Activated T-cell treated with anti-CD3 and anti-CD28 coated beads, Interleukin-2, amount 50 U/mL, for 24 hours (primary cell): Measurements from ENCODE around the gene CMC2.

ENCODE experiments used
- DNase-seq: peaks from one replicate; pipeline ENCODE4 v3.0.0-alpha.2; 2020
- H3K27ac Mint-ChIP-seq: 2 replicates; pipeline ENCODE4 v1.8.0; 2020; ENCODE audit warnings: mild to moderate bottlenecking, mixed read lengths
- H3K27me3 Mint-ChIP-seq: 2 replicates; pipeline ENCODE4 v1.8.0; 2020; ENCODE audit warnings: mixed read lengths
- H3K36me3 Mint-ChIP-seq: 2 replicates; pipeline ENCODE4 v1.8.0; 2020; ENCODE audit warnings: low read depth, mixed read lengths
- H3K4me1 Mint-ChIP-seq: 2 replicates; pipeline ENCODE4 v1.8.0; 2020; ENCODE audit warnings: low read depth, mixed read lengths
- H3K4me3 Mint-ChIP-seq: 2 replicates; pipeline ENCODE4 v1.8.0; 2020; ENCODE audit warnings: mild to moderate bottlenecking, moderate library complexity, mixed read lengths
- H3K9me3 Mint-ChIP-seq: 2 replicates; pipeline ENCODE4 v1.8.0; 2020; ENCODE audit warnings: mixed read lengths

The CMC2 gene

DNA sequence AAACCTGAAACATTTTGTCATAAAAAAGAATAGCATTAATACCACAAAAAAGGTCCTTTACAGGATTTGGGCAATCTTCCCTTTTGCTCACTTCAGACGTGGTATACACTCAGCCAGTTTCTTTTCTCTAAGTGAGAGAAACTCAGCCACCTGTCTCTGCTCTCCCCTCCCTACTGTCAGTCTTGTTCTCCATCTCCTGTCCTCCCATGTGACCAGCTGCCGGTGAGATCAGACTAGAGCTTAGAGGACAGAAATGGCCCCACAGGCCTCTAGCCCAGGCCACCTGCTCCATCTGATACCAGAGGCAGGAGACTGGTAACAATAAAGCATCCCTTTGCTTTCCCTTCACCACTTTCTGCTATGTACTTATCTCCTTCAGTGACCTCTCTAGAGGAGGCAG is 34.9 kb downstream of the CMC2 start:
- Mint-ChIP-seq H3K27me3 (no peaks in the 10 kb centered on the region), H3K27ac (peak overlapping the region; percentile 79), H3K9me3 (no peaks in the 10 kb centered on the region), H3K36me3 (peaks cover 66% of the 10 kb centered on the region), H3K4me3 (no peak overlapping the region), H3K4me1 (peaks cover 11% of the 10 kb centered on the region)
- DNase-seq: no peak

DNA sequence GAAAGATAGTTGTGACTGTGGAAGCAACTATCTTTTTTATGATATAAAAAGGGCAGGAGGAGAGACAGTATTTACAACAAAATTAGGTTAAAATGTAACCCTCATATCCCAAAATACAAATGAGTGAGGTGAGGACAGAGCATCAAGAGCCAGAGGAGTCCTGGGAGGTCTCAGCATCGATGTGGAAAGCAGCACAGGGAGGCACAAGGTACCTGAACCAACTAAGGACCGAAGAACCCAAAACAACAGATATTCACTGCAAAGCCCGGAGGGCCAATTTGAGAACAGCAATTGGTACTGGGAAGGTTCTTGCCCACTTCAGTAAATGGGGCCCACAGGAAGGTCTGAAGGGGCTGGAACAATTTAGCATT is 37.6 kb downstream of the CMC2 start:
- no peaks in the 10 kb centered on the region for H3K9me3 Mint-ChIP-seq
- H3K4me1 Mint-ChIP-seq: peaks cover 15% of the 10 kb centered on the region
- no peak for DNase-seq
- H3K27ac Mint-ChIP-seq: no peak overlapping the region
- no peaks in the 10 kb centered on the region for H3K27me3 Mint-ChIP-seq
- H3K4me3 Mint-ChIP-seq: no peak overlapping the region
- peaks cover 41% of the 10 kb centered on the region for H3K36me3 Mint-ChIP-seq

- no peak overlapping the region for H3K4me3 Mint-ChIP-seq
- DNase-seq: no peak
- peaks cover 37% of the 10 kb centered on the region for H3K36me3 Mint-ChIP-seq
- no peak overlapping the region for H3K27ac Mint-ChIP-seq
- H3K9me3 Mint-ChIP-seq: no peaks in the 10 kb centered on the region
- peaks cover 15% of the 10 kb centered on the region for H3K4me1 Mint-ChIP-seq
- no peaks in the 10 kb centered on the region for H3K27me3 Mint-ChIP-seq
Observed at GRCh38 chr16:80968386-80969113, 38.1 kb downstream of the CMC2 start.

- H3K27me3 Mint-ChIP-seq: no peaks in the 10 kb centered on the region
Observed at GRCh38 chr16:80966617-80967016, 40.1 kb downstream of the CMC2 start.

GRCh38 chr16:80964351-80964750 is 42.3 kb downstream of the CMC2 start:
- Mint-ChIP-seq H3K4me3 (no peak overlapping the region), H3K9me3 (peaks cover 24% of the 10 kb centered on the region), H3K27ac (no peak overlapping the region), H3K27me3 (no peaks in the 10 kb centered on the region), H3K36me3 (peaks cover 12% of the 10 kb centered on the region), H3K4me1 (peaks cover 8% of the 10 kb centered on the region)
- DNase-seq: no peak

More at GRCh38 chr16:80966617-80967016, 40.1 kb downstream of the CMC2 start:
- H3K4me3 Mint-ChIP-seq: no peak overlapping the region
- peaks cover 21% of the 10 kb centered on the region for H3K36me3 Mint-ChIP-seq
- H3K27ac Mint-ChIP-seq: no peak overlapping the region
- no peak for DNase-seq
- H3K9me3 Mint-ChIP-seq: peaks cover 2% of the 10 kb centered on the region
- peaks cover 8% of the 10 kb centered on the region for H3K4me1 Mint-ChIP-seq

- H3K27me3 Mint-ChIP-seq: no peaks in the 10 kb centered on the region
- no peak overlapping the region for H3K4me3 Mint-ChIP-seq
- H3K9me3 Mint-ChIP-seq: peaks cover 38% of the 10 kb centered on the region
- DNase-seq: no peak
- peaks cover 8% of the 10 kb centered on the region for H3K4me1 Mint-ChIP-seq
- peaks cover 10% of the 10 kb centered on the region for H3K36me3 Mint-ChIP-seq
- H3K27ac Mint-ChIP-seq: no peak overlapping the region
Observed at GRCh38 chr16:80962879-80963278, 43.8 kb downstream of the CMC2 start.

- DNase-seq: no peak
- H3K27me3 Mint-ChIP-seq: no peaks in the 10 kb centered on the region
- no peaks in the 10 kb centered on the region for H3K4me1 Mint-ChIP-seq
- peaks cover 62% of the 10 kb centered on the region for H3K9me3 Mint-ChIP-seq
- H3K27ac Mint-ChIP-seq: no peak overlapping the region
- peaks cover 17% of the 10 kb centered on the region for H3K36me3 Mint-ChIP-seq
- H3K4me3 Mint-ChIP-seq: no peak overlapping the region
Observed at GRCh38 chr16:80958284-80958683, 48.4 kb downstream of the CMC2 start.

DNA sequence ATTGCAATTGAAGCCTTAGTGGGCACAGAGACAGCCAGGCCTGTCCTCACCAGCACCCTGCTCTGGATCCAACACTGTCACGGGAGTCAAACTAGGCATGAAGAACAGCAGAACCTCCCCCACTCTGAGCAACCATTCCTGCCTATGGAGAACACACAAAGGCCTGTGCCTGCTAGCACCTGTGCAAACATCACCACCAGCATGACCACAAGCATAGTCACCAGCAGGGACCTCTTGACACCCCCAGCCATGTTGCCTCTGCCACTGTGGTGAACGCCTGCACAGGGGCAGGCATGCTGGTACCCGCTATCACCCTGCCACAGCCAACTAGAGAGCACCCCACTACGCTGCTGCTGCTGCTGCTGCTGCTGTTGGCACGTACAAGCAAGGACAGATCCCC is 51.7 kb downstream of the CMC2 start:
- Mint-ChIP-seq H3K4me1 (no peaks in the 10 kb centered on the region), H3K9me3 (peaks cover 46% of the 10 kb centered on the region), H3K36me3 (peaks cover 14% of the 10 kb centered on the region), H3K27me3 (peaks cover 5% of the 10 kb centered on the region), H3K4me3 (no peak overlapping the region), H3K27ac (no peak overlapping the region)
- DNase-seq: no peak

- Mint-ChIP-seq H3K36me3 (no peaks in the 10 kb centered on the region), H3K27ac (no peak overlapping the region), H3K9me3 (peaks cover 4% of the 10 kb centered on the region), H3K27me3 (peaks cover 31% of the 10 kb centered on the region), H3K4me3 (no peak overlapping the region), H3K4me1 (peaks cover 20% of the 10 kb centered on the region)
- DNase-seq: peak; percentile 45
Observed at GRCh38 chr16:80948886-80949493, 57.7 kb downstream of the CMC2 start.

DNA sequence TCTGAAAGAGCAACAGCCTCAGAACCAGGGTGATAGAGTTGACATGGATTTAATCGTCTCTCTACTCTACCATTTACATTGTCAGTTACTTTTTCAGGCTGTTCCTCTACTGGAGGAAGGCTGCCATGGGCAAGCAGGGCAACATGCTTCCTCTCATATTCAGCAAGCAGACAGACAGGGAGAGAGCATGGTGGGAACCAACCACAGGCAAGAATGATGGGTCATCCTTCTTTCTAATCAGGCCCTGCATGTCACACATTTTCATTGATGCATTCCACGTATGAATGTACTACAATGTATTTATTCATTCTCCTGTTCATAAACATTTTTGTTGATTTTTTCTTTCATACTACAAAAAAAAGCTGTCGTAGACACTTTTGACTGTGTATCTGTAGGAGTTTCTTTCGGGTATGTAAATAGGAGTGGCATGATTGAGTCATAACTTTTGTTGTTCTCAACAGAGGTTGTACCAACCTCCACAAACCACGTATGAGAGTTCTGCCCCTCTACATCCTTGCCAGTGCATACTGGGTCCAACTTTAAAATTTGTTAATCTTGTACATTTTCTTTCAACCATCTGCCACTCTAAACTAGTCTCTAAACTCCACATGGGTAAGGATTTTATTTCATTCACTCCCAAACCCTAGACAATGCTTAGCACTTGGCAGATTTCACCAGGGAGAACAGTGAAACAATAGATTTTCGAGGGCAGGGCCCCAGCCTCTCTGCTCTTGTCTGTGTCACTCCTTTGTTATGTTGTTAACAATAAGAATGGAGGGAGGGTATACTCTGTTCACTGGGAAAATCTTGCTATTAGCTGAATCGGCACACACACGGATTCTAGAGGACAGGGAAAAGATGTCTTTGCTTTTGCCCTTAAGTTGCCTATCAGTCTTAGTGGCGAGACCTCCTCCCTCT is 58.7 kb downstream of the CMC2 start:
- Mint-ChIP-seq H3K27me3 (peaks cover 31% of the 10 kb centered on the region), H3K4me3 (peak overlapping the region; percentile 21), H3K27ac (peak overlapping the region; percentile 81), H3K36me3 (no peaks in the 10 kb centered on the region), H3K4me1 (peaks cover 20% of the 10 kb centered on the region), H3K9me3 (peaks cover 4% of the 10 kb centered on the region)
- DNase-seq: no peak

GRCh38 chr16:80947239-80947638 is 59.4 kb downstream of the CMC2 start:
- DNase-seq: no peak
- Mint-ChIP-seq H3K27me3 (peaks cover 29% of the 10 kb centered on the region), H3K4me3 (no peak overlapping the region), H3K27ac (peak overlapping the region; percentile 71), H3K9me3 (peaks cover 4% of the 10 kb centered on the region), H3K4me1 (peaks cover 20% of the 10 kb centered on the region), H3K36me3 (no peaks in the 10 kb centered on the region)

DNA sequence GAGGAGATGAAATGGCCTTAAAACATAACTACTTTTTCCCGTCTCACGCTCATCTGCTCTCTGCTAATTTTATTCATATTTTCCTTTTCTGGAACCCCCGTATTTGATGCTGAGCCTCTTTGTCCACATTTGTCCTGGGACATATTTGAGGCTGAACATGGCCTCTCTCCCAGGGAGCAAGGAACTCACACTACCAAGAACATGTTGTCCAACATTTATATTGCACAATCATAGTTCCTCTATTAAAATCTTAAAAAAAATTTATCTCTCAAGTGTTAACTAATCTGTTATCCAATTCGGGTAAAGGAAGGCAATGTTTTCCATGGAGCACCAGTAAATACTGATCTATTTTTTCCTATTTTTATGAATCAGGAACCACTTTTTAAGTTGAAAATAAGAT is 60.2 kb downstream of the CMC2 start:
- H3K36me3 Mint-ChIP-seq: no peaks in the 10 kb centered on the region
- no peak overlapping the region for H3K4me3 Mint-ChIP-seq
- peaks cover 26% of the 10 kb centered on the region for H3K27me3 Mint-ChIP-seq
- no peak for DNase-seq
- H3K27ac Mint-ChIP-seq: no peak overlapping the region
- peaks cover 20% of the 10 kb centered on the region for H3K4me1 Mint-ChIP-seq
- peaks cover 2% of the 10 kb centered on the region for H3K9me3 Mint-ChIP-seq

GRCh38 chr16:80940069-80940856 is 66.4 kb downstream of the CMC2 start:
- DNase-seq: no peak
- no peaks in the 10 kb centered on the region for H3K4me1 Mint-ChIP-seq
- no peak overlapping the region for H3K27ac Mint-ChIP-seq
- peaks cover 16% of the 10 kb centered on the region for H3K27me3 Mint-ChIP-seq
- H3K36me3 Mint-ChIP-seq: no peaks in the 10 kb centered on the region
- no peaks in the 10 kb centered on the region for H3K9me3 Mint-ChIP-seq
- H3K4me3 Mint-ChIP-seq: no peak overlapping the region

GRCh38 chr16:80938879-80939260 is 67.8 kb downstream of the CMC2 start:
- H3K9me3 Mint-ChIP-seq: no peaks in the 10 kb centered on the region
- no peak for DNase-seq
- no peaks in the 10 kb centered on the region for H3K36me3 Mint-ChIP-seq
- H3K27ac Mint-ChIP-seq: no peak overlapping the region
- H3K4me1 Mint-ChIP-seq: no peaks in the 10 kb centered on the region
- H3K4me3 Mint-ChIP-seq: no peak overlapping the region
- H3K27me3 Mint-ChIP-seq: peaks cover 29% of the 10 kb centered on the region
